Left renal pelvis (tissue), 4 donors: ENCODE measurements around the gene MS4A15. TPM values are rescaled to one million over a fixed set of nuclear protein-coding genes. Genes with fewer than 3 reads are reported as not detected.

Source experiments
- DNase-seq, 4 donors: peaks; one replicate each; pipeline ENCODE4 v3.0.0-alpha.2; 2013; ENCODE audit warnings: low read depth in 4 of 4, low spot score in 3 of 4
- polyA plus RNA-seq, 4 donors: library from polyadenylated mRNA; unstranded; fragments of 120-200 nt; gene quantifications; one replicate each; pipeline ENCODE4 v1.2.1, GENCODE V29; 2013; ENCODE audit not compliant: insufficient read length in 4 of 4

Gene MS4A15
- polyA plus RNA-seq, 4 donors, result not detected

- peak; percentile 70 to 87 (median 74) for DNase-seq
These were observed 18.8 kb downstream of the MS4A15 start for GRCh38 chr11:60775420-60775961.

- no peak for DNase-seq
These were observed 19.5 kb downstream of the MS4A15 start for GRCh38 chr11:60776167-60776566.

- no peak for DNase-seq
These were observed 20.4 kb downstream of the MS4A15 start for GRCh38 chr11:60777106-60777505.

- DNase-seq, result no peak
These were observed 20.9 kb downstream of the MS4A15 start for GRCh38 chr11:60777572-60777971.

GRCh38 chr11:60780065-60780464 lies 23.4 kb downstream of the MS4A15 start:
- DNase-seq, result no peak

- no peak for DNase-seq
These were observed 24.1 kb downstream of the MS4A15 start for GRCh38 chr11:60780774-60781173.

- DNase-seq, result no peak
These were observed 24.8 kb downstream of the MS4A15 start for GRCh38 chr11:60781286-60781980.

- DNase-seq, result no peak
These were observed 25.3 kb downstream of the MS4A15 start for GRCh38 chr11:60781981-60782316.

- DNase-seq, result no peak
These were observed 25.9 kb downstream of the MS4A15 start for GRCh38 chr11:60782393-60783140.

- DNase-seq, result no peak
These were observed 26.4 kb downstream of the MS4A15 start for GRCh38 chr11:60783141-60783484.

- no peak for DNase-seq
These were observed 27.2 kb downstream of the MS4A15 start for GRCh38 chr11:60783911-60784310.

GRCh38 chr11:60785136-60785535 lies 28.5 kb downstream of the MS4A15 start, which contains the start of gene MS4A10:
TSS of gene MS4A10 (plus strand) at chr11:60785333. CDS start at chr11:60790336, 5,003 bp downstream.
- DNase-seq, result no peak

GRCh38 chr11:60785806-60786361 lies 29.2 kb downstream of the MS4A15 start:
- no peak for DNase-seq

- DNase-seq, result no peak
These were observed 30.3 kb downstream of the MS4A15 start for GRCh38 chr11:60786811-60787567.

GRCh38 chr11:60788401-60789125 lies 31.9 kb downstream of the MS4A15 start:
- DNase-seq, result no peak

- no peak for DNase-seq
These were observed 34.1 kb downstream of the MS4A15 start for GRCh38 chr11:60790726-60791125.

- DNase-seq, result no peak
These were observed 34.7 kb downstream of the MS4A15 start for GRCh38 chr11:60791153-60791933.

- no peak for DNase-seq
These were observed 35.9 kb downstream of the MS4A15 start for GRCh38 chr11:60792521-60792920.

- no peak for DNase-seq
These were observed 38.6 kb downstream of the MS4A15 start for GRCh38 chr11:60795291-60795690.
